GM18508 (cell line): ENCODE measurements around the gene STAC2.

Source experiments
- ATAC-seq: cut with Tn5 transposase; IDR thresholded peaks from one replicate; pipeline ENCODE4 v1.9.1; 2021; ENCODE audit warnings: moderate number of reproducible peaks; ENCODE audit not compliant: insufficient read depth, unreplicated experiment

STAC2 gene

DNA sequence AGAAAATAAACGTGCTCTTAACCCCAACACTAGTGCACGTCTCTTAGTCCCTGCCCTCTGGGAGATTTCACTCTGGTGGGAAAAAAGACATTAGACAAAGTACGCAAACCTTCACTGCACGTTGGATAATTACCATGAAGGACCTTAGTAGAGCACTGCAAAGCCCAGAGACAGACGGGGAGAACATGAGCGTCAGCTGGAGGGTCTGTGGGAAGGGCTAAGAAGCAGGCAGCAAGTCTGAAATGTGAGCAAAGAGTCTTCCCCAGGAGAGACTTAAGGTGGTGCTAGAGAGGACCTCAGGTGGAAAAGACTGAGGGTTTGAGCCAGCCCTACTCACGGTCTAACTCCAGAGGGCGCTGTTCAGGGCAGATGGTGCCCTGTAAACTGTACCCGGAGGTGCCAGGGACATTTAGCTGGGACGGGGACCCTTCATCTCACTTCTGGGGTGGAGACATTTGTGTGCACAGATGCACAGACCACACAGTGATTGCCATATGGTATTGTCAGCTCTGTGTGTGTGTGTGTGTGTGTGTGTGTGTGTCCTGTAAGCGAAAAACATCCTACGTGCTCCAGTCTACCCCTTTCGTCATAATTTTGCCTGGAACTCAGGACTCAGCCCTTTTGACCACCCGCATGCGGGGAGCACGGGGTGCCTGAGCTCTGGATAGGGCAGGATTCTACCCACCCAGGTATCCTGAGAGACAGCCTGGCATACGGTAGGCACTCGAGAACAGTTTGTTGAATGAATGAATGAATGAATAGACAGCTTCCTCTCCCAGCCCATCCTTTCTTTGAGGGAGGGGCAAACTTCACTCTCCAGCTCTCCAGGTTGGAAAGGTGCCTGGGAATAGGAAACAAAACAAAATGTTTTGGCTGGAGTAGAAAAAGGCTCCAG is 10.1 kb upstream of the STAC2 start:
- no peak for ATAC-seq

DNA sequence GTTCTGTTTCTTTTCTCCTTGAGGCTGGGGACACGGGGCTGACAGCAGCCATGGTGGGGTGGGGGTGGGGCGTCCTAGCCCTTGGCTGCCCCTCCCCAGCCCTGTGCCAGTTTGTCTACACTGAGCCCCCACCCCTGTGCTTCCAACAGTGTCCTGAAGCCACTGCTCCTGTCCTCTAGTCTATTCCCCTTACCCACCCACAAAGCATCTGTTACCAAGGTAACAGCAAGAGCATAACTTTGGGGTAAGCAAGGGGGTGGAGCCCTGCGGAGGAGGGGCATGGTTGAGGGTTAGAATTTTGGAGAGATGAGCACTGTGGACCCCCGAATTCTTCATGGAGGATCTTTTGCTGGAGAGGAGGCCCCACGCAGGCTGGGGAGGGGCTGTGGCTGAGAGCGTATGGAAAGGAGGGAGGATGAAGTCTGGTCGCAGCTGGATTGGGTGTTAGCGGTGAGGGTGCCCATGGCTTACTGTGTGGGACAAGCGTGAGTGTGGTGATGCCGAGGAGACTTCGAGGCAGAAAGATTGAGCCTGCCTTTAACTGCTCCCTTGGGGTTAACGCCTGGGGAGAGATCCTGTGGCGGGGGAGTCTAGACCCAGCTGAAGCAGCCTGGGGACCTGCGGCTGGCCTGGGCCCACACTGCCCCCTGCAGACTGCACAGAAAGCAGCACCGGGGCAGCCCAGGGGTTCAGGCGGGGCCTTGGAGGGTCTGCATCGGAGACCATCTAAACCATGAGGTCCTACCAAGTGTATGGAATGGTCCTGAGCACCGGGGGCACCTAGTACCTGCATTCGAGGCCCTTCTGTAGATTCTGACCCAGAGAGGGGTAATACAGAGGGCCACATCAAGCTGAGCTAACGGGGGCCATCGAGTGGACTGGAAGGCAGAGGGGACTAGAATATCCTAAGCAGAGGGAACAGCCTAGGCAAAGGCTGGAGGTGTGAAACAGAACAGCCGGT is 6.1 kb upstream of the STAC2 start:
- ATAC-seq, result no peak

DNA sequence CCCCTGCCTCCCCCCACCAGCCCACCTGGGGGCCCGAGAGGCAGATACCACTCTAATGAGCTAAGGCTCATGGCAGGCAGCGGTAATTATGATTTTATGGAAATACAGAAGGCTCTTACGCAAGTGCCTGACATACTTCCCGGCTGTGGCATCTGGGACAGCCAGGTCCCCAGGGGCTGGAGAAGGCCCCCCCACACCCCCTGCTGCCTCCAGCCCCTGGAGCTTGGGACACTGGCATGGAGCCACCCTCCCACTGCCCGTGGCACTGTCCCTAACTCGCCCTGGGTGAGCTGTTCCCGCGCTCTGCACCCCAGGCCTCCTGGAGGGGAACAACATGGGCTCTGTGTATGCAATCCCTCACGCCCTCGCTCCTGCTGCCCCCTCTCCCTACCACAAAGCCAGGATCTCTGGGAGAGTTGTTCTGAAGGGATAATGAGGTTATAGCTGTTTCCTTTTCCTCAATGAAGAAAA is 5.4 kb upstream of the STAC2 start:
- ATAC-seq, result no peak

GRCh38 chr17:39230361-39230760 is 4.6 kb upstream of the STAC2 start:
- ATAC-seq, result no peak

DNA sequence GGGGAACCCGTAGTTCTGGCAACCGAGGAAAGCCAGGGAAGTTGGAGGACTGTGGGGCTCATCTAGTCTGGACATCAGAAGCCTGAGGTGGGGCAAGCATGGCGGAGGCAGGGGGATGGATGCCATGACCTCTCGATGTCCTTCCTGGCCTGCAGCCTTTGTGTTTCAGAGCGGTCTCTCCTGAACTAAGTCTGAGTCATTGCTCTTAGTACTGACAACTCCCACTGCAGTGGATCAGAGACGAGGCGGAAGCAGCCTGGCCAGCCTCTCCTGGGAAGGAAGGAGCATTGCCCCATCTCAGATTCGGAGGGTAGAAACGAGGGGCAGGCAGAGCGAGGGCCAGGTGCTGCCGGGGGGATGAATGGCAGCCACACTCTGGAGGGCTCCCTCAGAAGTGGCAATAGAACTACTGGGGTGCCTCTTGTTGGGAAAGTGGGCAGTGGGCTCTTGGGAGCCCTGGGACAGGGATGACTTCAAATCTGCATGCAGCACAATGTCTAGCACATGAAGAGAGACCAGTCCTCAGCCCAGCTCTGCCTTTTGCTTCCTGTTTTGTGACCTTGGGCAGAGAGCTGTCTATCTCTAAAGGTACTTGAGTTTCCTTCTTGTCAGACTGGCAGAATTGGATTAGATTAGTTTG is 3.6 kb upstream of the STAC2 start:
- no peak for ATAC-seq

GRCh38 chr17:39227364-39227919 is 1.7 kb upstream of the STAC2 start:
- no peak for ATAC-seq

- ATAC-seq, result no peak
Observed at GRCh38 chr17:39225959-39226683, 376 bp upstream of the STAC2 start.

- no peak for ATAC-seq
Observed at GRCh38 chr17:39224778-39225307, 902 bp downstream of the STAC2 start.

DNA sequence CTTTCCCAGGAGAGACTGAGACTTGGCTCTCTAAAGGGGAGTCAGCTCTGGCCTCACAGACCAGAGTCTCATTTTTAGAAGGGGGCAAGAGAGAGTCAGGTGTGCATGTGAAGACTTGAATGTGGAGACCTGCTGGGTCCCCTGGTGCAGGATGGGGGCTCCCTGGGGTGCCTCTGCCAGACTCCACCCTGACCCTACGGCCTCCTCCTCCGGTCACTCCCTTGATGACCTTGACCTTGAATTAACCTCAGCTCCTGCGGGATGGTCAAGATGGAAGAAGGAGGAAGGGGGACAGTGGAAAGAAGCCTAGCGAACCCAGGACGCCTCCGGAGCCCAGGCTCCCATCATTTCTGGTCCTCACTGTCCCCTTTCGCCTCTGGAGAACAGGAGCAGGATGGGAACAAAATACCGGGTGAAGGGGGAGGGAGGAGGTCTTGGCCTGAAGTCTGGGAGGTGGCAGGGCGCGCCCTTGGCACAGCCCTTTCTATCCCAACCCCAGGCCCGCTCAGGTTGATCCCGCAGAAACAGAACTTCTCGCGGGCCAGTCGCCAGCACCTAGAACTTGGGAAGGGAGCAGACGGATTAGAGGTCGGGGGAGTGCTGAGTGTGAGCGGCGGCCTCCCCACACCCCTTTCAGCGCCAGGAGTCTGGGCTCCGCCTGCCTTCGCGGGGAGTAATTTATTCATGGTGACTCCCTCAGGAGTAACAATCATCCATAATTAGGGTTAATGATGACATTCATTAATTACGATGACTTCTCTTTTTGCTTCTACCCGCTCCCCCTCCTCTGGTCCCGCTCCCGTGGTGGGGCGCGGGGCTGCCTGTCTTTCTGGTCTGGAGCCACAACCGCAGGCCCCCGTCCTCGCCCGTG is 1.6 kb downstream of the STAC2 start:
- no peak for ATAC-seq

- ATAC-seq, result no peak
Observed at GRCh38 chr17:39222866-39223834, 2.6 kb downstream of the STAC2 start.

- no peak for ATAC-seq
Observed at GRCh38 chr17:39222151-39222550, 3.6 kb downstream of the STAC2 start.

DNA sequence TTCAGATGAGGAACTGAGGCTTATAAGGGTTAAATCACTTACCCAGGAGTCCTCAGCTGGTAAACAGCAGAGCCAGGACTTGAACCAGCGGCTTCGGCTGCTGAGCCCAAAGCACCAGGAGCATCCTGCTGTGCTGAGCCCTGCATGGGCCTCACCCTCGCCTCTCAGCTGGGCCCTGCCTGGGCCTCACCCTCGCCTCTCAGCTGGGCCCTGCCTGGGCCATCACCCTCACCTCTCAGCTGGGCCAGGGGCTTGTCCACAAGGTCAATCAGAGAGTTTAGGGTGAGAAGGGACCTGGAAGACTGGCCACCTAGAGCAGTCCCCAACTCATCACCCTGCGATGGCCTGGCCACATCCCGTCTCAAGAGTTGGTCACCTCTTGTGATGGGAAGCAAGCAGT is 4.2 kb downstream of the STAC2 start:
- no peak for ATAC-seq

DNA sequence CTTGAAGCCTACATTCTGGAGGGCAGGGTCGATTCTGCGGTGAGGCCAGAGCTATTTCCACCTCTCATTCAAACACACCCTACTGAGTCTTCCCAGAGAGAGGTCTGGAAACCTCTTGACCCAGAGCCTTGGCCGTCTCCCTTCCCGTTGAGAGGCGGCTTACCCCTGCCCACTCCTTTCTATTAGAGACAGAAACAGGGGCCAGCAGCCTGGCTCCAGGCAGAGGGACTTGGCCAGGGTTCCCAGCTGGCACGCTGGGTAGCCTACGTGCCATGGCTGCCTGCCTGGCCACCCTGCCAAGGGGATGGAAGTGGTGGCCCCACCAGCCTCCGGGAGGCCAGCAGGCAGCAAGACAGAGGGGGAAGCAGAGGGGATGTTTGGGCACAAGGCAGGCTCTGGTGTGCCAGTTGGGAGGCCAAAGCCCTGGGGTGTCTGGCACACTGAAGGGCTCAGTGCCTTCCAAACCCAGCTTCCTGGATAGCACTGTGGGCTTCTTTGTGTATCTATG is 6.0 kb downstream of the STAC2 start:
- ATAC-seq, result no peak

GRCh38 chr17:39218906-39219305 is 6.8 kb downstream of the STAC2 start:
- ATAC-seq, result no peak

DNA sequence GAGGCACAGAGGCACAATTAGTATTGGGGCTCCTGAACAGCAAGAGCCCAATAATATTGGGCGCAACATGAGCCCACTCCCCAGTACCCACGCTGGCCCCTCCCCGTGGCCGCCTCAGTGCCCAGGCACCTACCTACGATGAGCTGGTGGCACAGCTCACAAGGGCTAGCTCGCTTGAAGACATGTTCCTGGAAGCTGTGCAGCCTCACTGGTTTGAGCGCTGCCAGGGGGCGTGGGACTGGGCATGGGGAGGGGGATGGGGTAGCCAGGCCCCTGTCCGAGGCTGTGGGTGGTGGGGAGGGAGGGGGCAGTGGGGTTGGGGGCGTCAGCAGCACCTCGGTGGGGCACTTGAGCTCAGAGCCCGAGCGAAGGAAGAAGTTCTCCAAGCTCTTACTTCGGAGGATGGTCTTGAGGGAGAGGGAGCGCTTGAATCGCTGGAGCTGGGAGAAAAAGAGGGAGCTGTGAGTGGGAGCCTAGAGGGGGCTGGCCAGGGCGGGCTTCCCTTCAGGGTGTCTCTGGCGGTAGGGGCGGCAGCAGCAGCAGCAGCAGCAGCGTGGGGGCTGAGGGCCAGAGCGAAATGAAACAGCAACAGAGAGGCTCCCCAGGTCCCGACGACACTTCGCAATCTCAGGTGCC is 7.9 kb downstream of the STAC2 start:
- no peak for ATAC-seq

- ATAC-seq, result no peak
Observed at GRCh38 chr17:39213852-39214251, 11.9 kb downstream of the STAC2 start.
